Smooth muscle cell (in vitro differentiated cells): ENCODE measurements around the gene TSR3. TPM values are rescaled to one million over a fixed set of nuclear protein-coding genes. Genes with fewer than 3 reads are reported as not detected.

ENCODE experiments used
- DNase-seq: peaks from one replicate; lab custom pipeline; 2025; ENCODE audit not compliant: unreplicated experiment; lab: John Stamatoyannopoulos, UW
- H2AFZ ChIP-seq: fragments of 200-600 bp; sonication (generic); 2 replicates; pipeline ENCODE4 v1.6.0; 2016; ENCODE audit warnings: antibody characterized with exemption, low read depth, mild to moderate bottlenecking
- H3F3A ChIP-seq: fragments of 200-600 bp; sonication (generic); 2 replicates; pipeline ENCODE4 v1.6.0; 2017; ENCODE audit warnings: antibody characterized with exemption, low read depth
- H3K27ac ChIP-seq: fragments of 200-600 bp; sonication (generic); 2 replicates; pipeline ENCODE4 v1.5.1; 2016; ENCODE audit warnings: low read depth, mild to moderate bottlenecking
- H3K27me3 ChIP-seq: fragments of 200-600 bp; sonication (generic); 2 replicates; pipeline ENCODE4 v1.6.1; 2016; ENCODE audit warnings: low read depth, mild to moderate bottlenecking
- H3K36me3 ChIP-seq: fragments of 200-600 bp; sonication (generic); 2 replicates; pipeline ENCODE4 v1.5.1; 2016; ENCODE audit warnings: low read depth
- H3K4me1 ChIP-seq: fragments of 200-600 bp; sonication (generic); 2 replicates; pipeline ENCODE4 v1.5.1; 2016; ENCODE audit warnings: low read depth
- H3K4me2 ChIP-seq: fragments of 200-600 bp; sonication (generic); 2 replicates; pipeline ENCODE4 v1.6.0; 2016; ENCODE audit warnings: mild to moderate bottlenecking
- H3K4me3 ChIP-seq: fragments of 200-600 bp; sonication (generic); 2 replicates; pipeline ENCODE4 v1.5.1; 2016; ENCODE audit warnings: mild to moderate bottlenecking
- H3K79me2 ChIP-seq: fragments of 200-600 bp; sonication (generic); 2 replicates; pipeline ENCODE4 v1.6.0; 2016; ENCODE audit warnings: low read depth, mild to moderate bottlenecking
- H3K9ac ChIP-seq: fragments of 200-600 bp; sonication (generic); 2 replicates; pipeline ENCODE4 v1.6.0; 2016; ENCODE audit warnings: low read depth
- H3K9me3 ChIP-seq: fragments of 200-600 bp; sonication (generic); replicated peaks from 2 replicates; pipeline ENCODE4 v1.5.1; 2016; ENCODE audit warnings: low read depth
- H4K20me1 ChIP-seq: fragments of 200-600 bp; sonication (generic); 2 replicates; pipeline ENCODE4 v1.6.0; 2016; ENCODE audit warnings: low read depth
- WGBS: methylation state at CpG from one replicate; pipeline ENCODE4 v1.1.7; 2016; ENCODE audit warnings: low lambda C conversion rate; 5-methylcytosine and 5-hydroxymethylcytosine counted together
- polyA plus RNA-seq: library from polyadenylated mRNA; unstranded; fragments of >200 nt; fragmentation: Nextera tagmentation; extraction: Ambion mirVana; gene quantifications from 2 replicates; pipeline ENCODE4 v1.2.1, GENCODE V29; 2016
- total RNA-seq: library from RNA; depleted of rRNA; stranded (reverse); fragments of >200 nt; gene quantifications from 2 replicates; pipeline ENCODE4 v1.2.3, GENCODE V29; 2014
- TF ChIP-seq, protein P1 (sequence below): fragments of 200-600 bp; sonication (generic); IDR thresholded peaks from 2 replicates; pipeline ENCODE4 v1.5.1; 2017; ENCODE audit warnings: borderline replicate concordance, mild to moderate bottlenecking, antibody characterized with exemption; ENCODE audit not compliant: insufficient read depth, poor library complexity, severe bottlenecking

The TSR3 gene
- total and polyA plus RNA-seq, 2 experiments from 2014 or later, result 54.9 to 142 TPM

DNA sequence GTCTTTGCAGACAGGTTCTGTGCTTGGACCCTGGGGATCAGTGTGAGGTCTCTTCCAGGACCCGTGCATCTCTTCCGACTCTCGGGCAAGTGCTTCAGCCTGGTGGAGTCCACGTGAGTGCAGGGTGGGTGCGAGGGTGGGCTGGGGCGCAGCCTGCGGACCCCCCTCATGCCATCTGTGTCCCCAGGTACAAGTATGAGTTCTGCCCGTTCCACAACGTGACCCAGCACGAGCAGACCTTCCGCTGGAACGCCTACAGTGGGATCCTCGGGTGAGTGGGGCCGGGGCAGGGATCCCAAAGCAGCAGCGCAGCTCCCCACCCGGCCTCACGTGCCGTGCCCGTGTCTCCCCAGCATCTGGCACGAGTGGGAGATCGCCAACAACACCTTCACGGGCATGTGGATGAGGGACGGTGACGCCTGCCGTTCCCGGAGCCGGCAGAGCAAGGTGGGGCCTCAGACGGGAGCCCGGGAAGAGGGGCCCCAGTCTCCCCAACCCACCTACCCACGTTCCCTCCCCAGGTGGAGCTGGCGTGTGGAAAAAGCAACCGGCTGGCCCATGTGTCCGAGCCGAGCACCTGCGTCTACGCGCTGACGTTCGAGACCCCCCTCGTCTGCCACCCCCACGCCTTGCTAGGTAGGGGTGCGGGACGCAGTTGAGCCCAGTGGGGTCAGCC, 10.1 kb upstream of the TSR3 start:
- no peaks in the 10 kb centered on the region for H3K36me3 ChIP-seq
- WGBS, result over 99% methylated on average over 37 of the region's 43 CpGs
- no peaks in the 10 kb centered on the region for H3K9me3 ChIP-seq
- DNase-seq, result no peak
- no peak overlapping the region for H3K27ac ChIP-seq
- H3K27me3 ChIP-seq, result no peaks in the 10 kb centered on the region
- peaks cover 14% of the 10 kb centered on the region for H3K79me2 ChIP-seq
- H3K9ac ChIP-seq, result no peak overlapping the region
- no peak overlapping the region for H3K4me2 ChIP-seq
- no peaks in the 10 kb centered on the region for H3F3A ChIP-seq
- no peak overlapping the region for H2AFZ ChIP-seq
- H4K20me1 ChIP-seq, result peaks cover 53% of the 10 kb centered on the region
- no peak overlapping the region for H3K4me3 ChIP-seq
- TF ChIP-seq, protein P1, sequence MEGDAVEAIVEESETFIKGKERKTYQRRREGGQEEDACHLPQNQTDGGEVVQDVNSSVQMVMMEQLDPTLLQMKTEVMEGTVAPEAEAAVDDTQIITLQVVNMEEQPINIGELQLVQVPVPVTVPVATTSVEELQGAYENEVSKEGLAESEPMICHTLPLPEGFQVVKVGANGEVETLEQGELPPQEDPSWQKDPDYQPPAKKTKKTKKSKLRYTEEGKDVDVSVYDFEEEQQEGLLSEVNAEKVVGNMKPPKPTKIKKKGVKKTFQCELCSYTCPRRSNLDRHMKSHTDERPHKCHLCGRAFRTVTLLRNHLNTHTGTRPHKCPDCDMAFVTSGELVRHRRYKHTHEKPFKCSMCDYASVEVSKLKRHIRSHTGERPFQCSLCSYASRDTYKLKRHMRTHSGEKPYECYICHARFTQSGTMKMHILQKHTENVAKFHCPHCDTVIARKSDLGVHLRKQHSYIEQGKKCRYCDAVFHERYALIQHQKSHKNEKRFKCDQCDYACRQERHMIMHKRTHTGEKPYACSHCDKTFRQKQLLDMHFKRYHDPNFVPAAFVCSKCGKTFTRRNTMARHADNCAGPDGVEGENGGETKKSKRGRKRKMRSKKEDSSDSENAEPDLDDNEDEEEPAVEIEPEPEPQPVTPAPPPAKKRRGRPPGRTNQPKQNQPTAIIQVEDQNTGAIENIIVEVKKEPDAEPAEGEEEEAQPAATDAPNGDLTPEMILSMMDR, result no peak
- no peaks in the 10 kb centered on the region for H3K4me1 ChIP-seq

DNA sequence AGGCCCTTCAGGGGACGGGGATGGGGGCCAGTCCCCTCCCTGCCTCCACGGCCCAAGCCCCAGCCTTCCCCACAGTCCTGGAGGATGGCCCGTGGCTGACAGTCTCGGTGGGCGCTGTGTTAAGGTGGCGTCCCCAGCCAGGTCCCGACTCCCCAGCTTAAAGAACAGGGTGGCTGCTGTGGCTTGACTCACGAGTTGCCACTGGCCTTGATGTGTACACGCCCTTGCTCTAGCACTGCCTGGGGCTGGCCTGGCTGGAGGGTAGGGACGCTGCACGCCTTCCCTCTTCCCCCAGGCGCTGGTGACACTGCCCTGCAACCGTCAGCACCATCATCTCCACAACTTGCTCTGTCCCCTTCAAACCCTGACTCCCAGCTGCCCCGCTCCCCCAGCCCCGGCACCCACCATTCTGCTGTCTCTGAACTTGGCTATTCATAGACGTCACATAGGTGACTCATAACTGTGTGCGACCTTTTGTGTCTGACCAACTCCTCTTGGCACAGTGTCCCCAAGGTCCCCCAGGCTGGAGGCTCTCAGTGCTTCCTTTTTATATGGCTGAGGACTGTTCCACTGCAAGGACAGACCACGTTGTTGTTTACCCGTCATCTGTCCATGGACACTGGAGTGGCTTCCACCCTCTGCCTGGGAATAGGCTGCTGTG, 6.4 kb upstream of the TSR3 start:
- WGBS, result 90% methylated on average over 19 of the region's 19 CpGs
- Histone ChIP-seq H3K79me2 (peaks cover 46% of the 10 kb centered on the region), H3K4me1 (no peaks in the 10 kb centered on the region), H3K9ac (no peak overlapping the region), H3K4me3 (no peak overlapping the region), H3K36me3 (no peaks in the 10 kb centered on the region), H3K27me3 (no peaks in the 10 kb centered on the region), H3F3A (no peaks in the 10 kb centered on the region), H4K20me1 (peaks cover 72% of the 10 kb centered on the region), H3K27ac (no peak overlapping the region), H3K4me2 (no peak overlapping the region), H3K9me3 (no peaks in the 10 kb centered on the region), H2AFZ (no peak overlapping the region)
- TF ChIP-seq, protein P1, result no peak
- DNase-seq, result no peak

DNA sequence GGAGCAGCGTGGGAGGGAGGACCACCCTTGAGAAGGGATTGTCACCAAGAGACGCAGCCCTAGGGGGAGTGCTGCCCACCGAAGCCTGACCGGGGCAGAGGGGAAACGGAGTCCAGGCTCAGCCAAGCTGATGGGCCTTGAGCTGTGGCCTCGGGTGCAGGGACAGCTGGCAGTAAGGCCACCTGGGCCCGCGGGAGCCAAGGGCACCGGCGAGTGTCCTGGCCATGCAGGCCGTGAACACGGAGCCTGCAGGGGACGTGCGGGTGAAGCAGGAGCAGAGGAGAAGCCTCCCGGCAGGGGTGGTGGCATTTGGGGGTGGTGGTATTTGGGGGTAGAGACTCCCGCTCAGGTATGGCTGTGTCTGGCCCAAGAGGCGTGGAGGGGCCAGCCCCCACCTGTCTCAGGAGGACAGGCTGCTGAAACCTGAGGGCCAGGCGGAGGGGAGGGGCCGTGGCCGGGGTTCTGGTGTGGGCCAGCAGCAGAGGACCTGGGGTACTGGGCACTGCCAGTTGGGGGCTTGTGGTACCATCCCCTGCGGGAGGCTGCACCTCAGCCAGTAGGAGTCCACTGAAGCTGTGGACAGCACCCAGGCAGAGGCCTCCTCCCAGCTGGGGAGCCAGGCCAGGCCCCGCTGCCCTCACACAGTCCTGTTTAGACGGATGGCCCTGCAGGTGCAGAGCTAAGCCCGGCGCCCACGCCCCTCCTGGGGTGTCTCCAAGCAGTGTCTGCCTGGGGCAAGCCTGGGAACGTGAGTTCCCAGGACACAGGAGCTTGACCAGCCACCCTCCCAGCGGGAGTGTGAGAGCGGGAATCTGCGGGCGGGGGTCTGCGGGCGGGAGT, 4.6 kb upstream of the TSR3 start:
- H3K79me2 ChIP-seq, result peaks cover 62% of the 10 kb centered on the region
- WGBS, result 89% methylated on average over 26 of the region's 33 CpGs
- no peak overlapping the region for H3K27ac ChIP-seq
- no peak for DNase-seq
- no peaks in the 10 kb centered on the region for H3K36me3 ChIP-seq
- peaks cover 67% of the 10 kb centered on the region for H4K20me1 ChIP-seq
- H2AFZ ChIP-seq, result no peak overlapping the region
- no peak overlapping the region for H3K9ac ChIP-seq
- H3K4me1 ChIP-seq, result peaks cover 7% of the 10 kb centered on the region
- no peaks in the 10 kb centered on the region for H3F3A ChIP-seq
- TF ChIP-seq, protein P1, result no peak
- H3K4me2 ChIP-seq, result no peak overlapping the region
- H3K9me3 ChIP-seq, result no peaks in the 10 kb centered on the region
- H3K4me3 ChIP-seq, result no peak overlapping the region
- H3K27me3 ChIP-seq, result no peaks in the 10 kb centered on the region
